Mucosa of stomach (tissue), 1 donor: ENCODE results near the gene NEDD8.

Source experiments
- H3K27me3 ChIP-seq: one replicate; pipeline ENCODE4 v1.7.0; 2013; ENCODE audit warnings: mild to moderate bottlenecking, low read length; ENCODE audit not compliant: control insufficient read depth, insufficient read depth
- H3K36me3 ChIP-seq: one replicate; pipeline ENCODE4 v1.7.0; 2013; ENCODE audit warnings: low read length; ENCODE audit not compliant: control insufficient read depth, insufficient read depth
- H3K4me1 ChIP-seq: one replicate; pipeline ENCODE4 v1.7.0; 2013; ENCODE audit warnings: mild to moderate bottlenecking, low read length; ENCODE audit not compliant: control insufficient read depth, insufficient read depth
- H3K4me3 ChIP-seq: one replicate; pipeline ENCODE4 v1.7.0; 2013; ENCODE audit warnings: low read length
- H3K9ac ChIP-seq: one replicate; pipeline ENCODE4 v1.7.0; 2013; ENCODE audit warnings: mild to moderate bottlenecking, low read length, moderate library complexity
- H3K9me3 ChIP-seq: one replicate; pipeline ENCODE4 v1.7.0; 2013; ENCODE audit warnings: mild to moderate bottlenecking, low read length, moderate library complexity; ENCODE audit not compliant: control insufficient read depth
- donor health status: Pancreatic carcinoma.

Gene NEDD8

GRCh38 chr14:24261256-24261968 is 29.2 kb upstream of the NEDD8 start:
- no peaks in the 10 kb centered on the region for H3K36me3 ChIP-seq
- H3K27me3 ChIP-seq, result no peaks in the 10 kb centered on the region
- no peaks in the 10 kb centered on the region for H3K4me1 ChIP-seq
- no peaks in the 10 kb centered on the region for H3K9me3 ChIP-seq
- H3K4me3 ChIP-seq, result no peak overlapping the region
- no peak overlapping the region for H3K9ac ChIP-seq

- no peaks in the 10 kb centered on the region for H3K4me1 ChIP-seq
- no peak overlapping the region for H3K4me3 ChIP-seq
- H3K36me3 ChIP-seq, result no peaks in the 10 kb centered on the region
- H3K27me3 ChIP-seq, result no peaks in the 10 kb centered on the region
- no peak overlapping the region for H3K9ac ChIP-seq
- H3K9me3 ChIP-seq, result no peaks in the 10 kb centered on the region
These were observed 28.6 kb upstream of the NEDD8 start for GRCh38 chr14:24260780-24261157.

GRCh38 chr14:24260026-24260779 is 28.0 kb upstream of the NEDD8 start:
- Histone ChIP-seq H3K27me3 (no peaks in the 10 kb centered on the region), H3K9me3 (no peaks in the 10 kb centered on the region), H3K4me3 (no peak overlapping the region), H3K36me3 (no peaks in the 10 kb centered on the region), H3K9ac (no peak overlapping the region), H3K4me1 (no peaks in the 10 kb centered on the region)

- H3K36me3 ChIP-seq, result no peaks in the 10 kb centered on the region
These were observed 27.3 kb upstream of the NEDD8 start for GRCh38 chr14:24259282-24260025.

GRCh38 chr14:24258548-24259265 is 26.5 kb upstream of the NEDD8 start:
- no peak overlapping the region for H3K9ac ChIP-seq
- H3K4me1 ChIP-seq, result no peaks in the 10 kb centered on the region
- no peak overlapping the region for H3K4me3 ChIP-seq
- no peaks in the 10 kb centered on the region for H3K27me3 ChIP-seq
- no peaks in the 10 kb centered on the region for H3K9me3 ChIP-seq
- H3K36me3 ChIP-seq, result no peaks in the 10 kb centered on the region

More at GRCh38 chr14:24259282-24260025, 27.3 kb upstream of the NEDD8 start:
- Histone ChIP-seq H3K9me3 (no peaks in the 10 kb centered on the region), H3K9ac (no peak overlapping the region), H3K4me1 (no peaks in the 10 kb centered on the region), H3K4me3 (no peak overlapping the region), H3K27me3 (no peaks in the 10 kb centered on the region)

GRCh38 chr14:24258119-24258518 is 26.0 kb upstream of the NEDD8 start:
- Histone ChIP-seq H3K4me1 (no peaks in the 10 kb centered on the region), H3K9ac (no peak overlapping the region), H3K4me3 (no peak overlapping the region), H3K27me3 (no peaks in the 10 kb centered on the region), H3K9me3 (no peaks in the 10 kb centered on the region), H3K36me3 (no peaks in the 10 kb centered on the region)

- Histone ChIP-seq H3K9me3 (no peaks in the 10 kb centered on the region), H3K4me3 (no peak overlapping the region), H3K27me3 (no peaks in the 10 kb centered on the region), H3K36me3 (no peaks in the 10 kb centered on the region), H3K4me1 (no peaks in the 10 kb centered on the region), H3K9ac (no peak overlapping the region)
These were observed 24.8 kb upstream of the NEDD8 start for GRCh38 chr14:24256960-24257359.

- Histone ChIP-seq H3K27me3 (no peaks in the 10 kb centered on the region), H3K9me3 (no peaks in the 10 kb centered on the region), H3K36me3 (no peaks in the 10 kb centered on the region), H3K9ac (no peak overlapping the region), H3K4me1 (no peaks in the 10 kb centered on the region), H3K4me3 (no peak overlapping the region)
These were observed 24.0 kb upstream of the NEDD8 start for GRCh38 chr14:24255931-24256711.

- Histone ChIP-seq H3K27me3 (no peaks in the 10 kb centered on the region), H3K9me3 (no peaks in the 10 kb centered on the region), H3K36me3 (no peaks in the 10 kb centered on the region), H3K4me3 (no peak overlapping the region), H3K9ac (no peak overlapping the region), H3K4me1 (no peaks in the 10 kb centered on the region)
These were observed 23.3 kb upstream of the NEDD8 start for GRCh38 chr14:24255438-24255837.

- no peaks in the 10 kb centered on the region for H3K9me3 ChIP-seq
- H3K27me3 ChIP-seq, result no peaks in the 10 kb centered on the region
- H3K9ac ChIP-seq, result no peak overlapping the region
- no peaks in the 10 kb centered on the region for H3K4me1 ChIP-seq
- no peaks in the 10 kb centered on the region for H3K36me3 ChIP-seq
- no peak overlapping the region for H3K4me3 ChIP-seq
These were observed 22.6 kb upstream of the NEDD8 start for GRCh38 chr14:24254630-24255392.

- no peaks in the 10 kb centered on the region for H3K9me3 ChIP-seq
- H3K9ac ChIP-seq, result no peak overlapping the region
- H3K36me3 ChIP-seq, result no peaks in the 10 kb centered on the region
- H3K27me3 ChIP-seq, result no peaks in the 10 kb centered on the region
- H3K4me1 ChIP-seq, result no peaks in the 10 kb centered on the region
- no peak overlapping the region for H3K4me3 ChIP-seq
These were observed 21.8 kb upstream of the NEDD8 start for GRCh38 chr14:24253936-24254335.
